K562 (cell line): ENCODE data around the gene RNF40. TPM values are rescaled to one million over a fixed set of nuclear protein-coding genes. Genes with fewer than 3 reads are reported as not detected.

Experiments used
- ATF3 ChIP-seq, 2 experiments: fragments of 450-650 bp in 1 of 2; sonication (generic) in 1 of 2; formaldehyde crosslinking in 1 of 2; IDR thresholded peaks in 1 of 2; conservative IDR thresholded peaks in 1 of 2; 2 replicates each; pipeline versions ENCODE4 v1.6.1 to v1.8.1; 2016 to 2023; ENCODE audit warnings: mild to moderate bottlenecking in 2 of 2, moderate library complexity in 2 of 2, inconsistent platforms in 1 of 2, missing genetic modification reagents in 1 of 2
- BHLHE40 ChIP-seq: IDR thresholded peaks from 2 replicates; pipeline ENCODE4 v1.6.1; 2011; ENCODE audit warnings: low read length, improper control_type of control experiment
- DNMT1 ChIP-seq: fragments of 450-650 bp; IDR thresholded peaks from 2 replicates; pipeline ENCODE4 v1.6.1; 2016; ENCODE audit warnings: antibody characterized with exemption, mild to moderate bottlenecking
- DPF2 ChIP-seq: fragments of 450-650 bp; IDR thresholded peaks from 2 replicates; pipeline ENCODE4 v1.6.1; 2016
- HMGN3 ChIP-seq: IDR thresholded peaks from 2 replicates; pipeline ENCODE4 v1.6.1; 2011; ENCODE audit warnings: borderline replicate concordance, low read depth, mild to moderate bottlenecking, mixed read lengths, low read length; ENCODE audit not compliant: insufficient read length; ENCODE audit errors: extremely low read depth
- JUN ChIP-seq, 2 experiments: sonication (generic) in 1 of 2; formaldehyde crosslinking in 1 of 2; IDR thresholded peaks; 2 replicates each; pipeline versions ENCODE4 v1.6.1 to v1.8.0; 2012 to 2022; ENCODE audit warnings: borderline replicate concordance in 2 of 2, mild to moderate bottlenecking in 2 of 2, improper control_type of control experiment in 1 of 2, low read depth in 1 of 2, low read length in 1 of 2, missing genetic modification reagents in 1 of 2
- KDM2B ChIP-seq: fragments of 250-450 bp; sonication (Bioruptor Pico); IDR thresholded peaks from 2 replicates; pipeline ENCODE4 v1.8.0; 2021; ENCODE audit warnings: mild to moderate bottlenecking, moderate library complexity
- OTX1 ChIP-seq: fragments of 450-650 bp; formaldehyde crosslinking; IDR thresholded peaks from 2 replicates; pipeline ENCODE4 v1.4.0; 2022; ENCODE audit warnings: mild to moderate bottlenecking
- PKNOX1 ChIP-seq: fragments of 450-650 bp; IDR thresholded peaks from 2 replicates; pipeline ENCODE4 v1.6.1; 2016
- PTRF ChIP-seq: fragments of 450-650 bp; IDR thresholded peaks from 2 replicates; pipeline ENCODE4 v1.6.1; 2016; ENCODE audit warnings: mild to moderate bottlenecking, missing genetic modification characterization, missing compliant biosample characterization
- RBM14 ChIP-seq: fragments of 200-400 bp; formaldehyde crosslinking; IDR thresholded peaks from 2 replicates; pipeline ENCODE4 v1.6.1; 2018; ENCODE audit warnings: low read depth, mild to moderate bottlenecking, low read length, moderate library complexity, borderline replicate concordance; ENCODE audit not compliant: insufficient read depth
- SRF ChIP-seq, 2 experiments: fragments of 250-450, 450-650 bp in 1 of 2; sonication (Bioruptor Pico) in 1 of 2; sonication (generic) in 1 of 2; formaldehyde crosslinking; IDR thresholded peaks; 2 replicates each; pipeline versions ENCODE4 v1.5.0 to v1.5.1; 2020 to 2022; ENCODE audit warnings: mild to moderate bottlenecking in 1 of 2, missing genetic modification reagents in 1 of 2
- SRSF7 ChIP-seq: fragments of 200-400 bp; formaldehyde crosslinking; optimal IDR thresholded peaks from 2 replicates; pipeline ENCODE3; 2017; ENCODE audit warnings: mild to moderate bottlenecking, low read depth, low read length
- TEAD4 ChIP-seq, 2 experiments: sonication (generic) in 1 of 2; formaldehyde crosslinking in 1 of 2; IDR thresholded peaks; 2 replicates each; pipeline versions ENCODE4 v1.6.1 to v1.8.0; 2012 to 2022; ENCODE audit warnings: borderline replicate concordance in 1 of 2, inconsistent platforms in 1 of 2, low read length in 1 of 2, mild to moderate bottlenecking in 1 of 2, missing genetic modification reagents in 1 of 2
- TRIM24 ChIP-seq, 2 experiments: fragments of 450-650 bp; IDR thresholded peaks; 2 replicates each; pipeline ENCODE4 v1.6.1; 2016
- TRIM28 ChIP-seq: fragments of 450-650 bp; IDR thresholded peaks from 2 replicates; pipeline ENCODE4 v1.6.1; 2017
- USF2 ChIP-seq: sonication (generic); formaldehyde crosslinking; IDR thresholded peaks from 2 replicates; pipeline ENCODE4 v1.5.0; 2020; ENCODE audit warnings: missing genetic modification reagents
- ZBED1 ChIP-seq: IDR thresholded peaks from 2 replicates; pipeline ENCODE4 v1.6.1; 2014
- ZKSCAN8 ChIP-seq: fragments of 200-800 bp; sonication (Bioruptor generic); IDR thresholded peaks from 2 replicates; pipeline ENCODE4 v1.6.1; 2016; ENCODE audit warnings: missing genetic modification characterization, missing compliant biosample characterization
- ZNF134 ChIP-seq: fragments of 250-450 bp; sonication (Bioruptor Pico); conservative IDR thresholded peaks from 2 replicates; pipeline ENCODE4 v1.4.0; 2020
- ZNF398 ChIP-seq: fragments of 250-450 bp; sonication (Bioruptor Pico); IDR thresholded peaks from 2 replicates; pipeline ENCODE4 v1.8.0; 2021; ENCODE audit warnings: moderate library complexity, mild to moderate bottlenecking, inconsistent platforms
- ZNF778 ChIP-seq: fragments of 450-650 bp; formaldehyde crosslinking; IDR thresholded peaks from 2 replicates; pipeline ENCODE4 v1.4.0; 2020; ENCODE audit warnings: mild to moderate bottlenecking, moderate library complexity
- polyA plus RNA-seq, 8 experiments: library from polyadenylated mRNA; depleted of rRNA in 4 of 8; stranded (reverse) in 5 of 8; unstranded in 3 of 8; fragments of >200 nt; fragmentation: Nextera tagmentation in 2 of 8; fragmentation: Illumina TruSeq in 1 of 8; extraction: Ambion mirVana in 2 of 8; extraction: Trizol in 1 of 8; gene quantifications; 2 replicates each; pipeline versions ENCODE4 v1.2.1 to v1.2.3, GENCODE V29; 2011 to 2014; ENCODE audit warnings: inconsistent platforms in 1 of 8, missing spikeins in 1 of 8
- total RNA-seq, 7 experiments: library from RNA; depleted of rRNA in 6 of 7; stranded (reverse); fragments of >200 nt in 6 of 7; fragmentation: Illumina TruSeq in 2 of 7; extraction: Trizol in 2 of 7; gene quantifications; 2 replicates each; pipeline versions ENCODE4 v1.2.1 to v1.2.3, GENCODE V29; 2011 to 2021; ENCODE audit warnings: low replicate concordance in 1 of 7

The RNF40 gene
- total and polyA plus RNA-seq, 9 of the 15 experiments (the other 6 are each of a cell fraction or from before 2014, with no cell fraction given) = 6.2 to 129 (median 81.5) TPM

- TF ChIP-seq SRF (CRISPR knock-in tag; IDR thresholded peaks at IDR 0.05) = peak; percentile 54 to 55; a peak in 1 of 4 replicates
- no peak for TF ChIP-seq PTRF
- TF ChIP-seq ZNF398 (CRISPR knock-in tag) = no peak
- peak; percentile 69; the same call in 1 of the 2 replicates for TF ChIP-seq OTX1 (CRISPR knock-in tag)
- TF ChIP-seq KDM2B (CRISPR knock-in tag) = no peak
- no peak for TF ChIP-seq TEAD4 (IDR thresholded peaks at IDR 0.05; ENCODE audit: low read length)
- no peak for TF ChIP-seq TEAD4 (CRISPR knock-in tag; IDR thresholded peaks at IDR 0.05; ENCODE audit: borderline replicate concordance)
- peak; percentile 59 for TF ChIP-seq SRSF7
- TF ChIP-seq JUN (IDR thresholded peaks at IDR 0.05; ENCODE audit: borderline replicate concordance, low read depth, low read length) = peak; percentile 35; the same call in 1 of the 2 replicates
- no peak for TF ChIP-seq JUN (CRISPR knock-in tag; IDR thresholded peaks at IDR 0.05; ENCODE audit: borderline replicate concordance)
- no peak for TF ChIP-seq TRIM28
- no peak for TF ChIP-seq DNMT1
- peak; percentile 5; the same call in 1 of the 2 replicates for TF ChIP-seq USF2 (CRISPR knock-in tag)
- TF ChIP-seq ZBED1 = no peak; the same call in 1 of the 2 replicates
- peak; percentile 18; the same call in 1 of the 2 replicates for TF ChIP-seq DPF2
- no peak for TF ChIP-seq TRIM24 (IDR thresholded peaks at IDR 0.05)
- peak; percentile 36 for TF ChIP-seq PKNOX1
- 0 out of 2 replicates have a peak, but pooled peaks have one; percentile 87 for TF ChIP-seq RBM14
- no peak for TF ChIP-seq ZKSCAN8 (CRISPR knock-in tag)
- TF ChIP-seq HMGN3 = peak; percentile 62
- no peak for TF ChIP-seq ZNF134 (CRISPR knock-in tag)
- peak; percentile 76; the same call in 1 of the 2 replicates for TF ChIP-seq BHLHE40
- TF ChIP-seq ATF3 (IDR thresholded peaks at IDR 0.05) = peak; percentile 93
- TF ChIP-seq ATF3 (CRISPR knock-in tag; conservative IDR thresholded peaks at IDR 0.05) = peak; percentile 69; the same call in 1 of the 2 replicates
- no peak for TF ChIP-seq ZNF778
These were observed 13.5 kb downstream of the RNF40 start (continued) for GRCh38 chr16:30775392-30776188.
